Inflammatory macrophage treated with lipopolysaccharide for 1 hour (primary cell): ENCODE results near the gene CD58.
"Not testable (repeated sequence)": the region's sequence is repeated elsewhere in the genome, so short reads cannot be mapped to it uniquely, and the experiment has no call there.

Source experiments
- DNase-seq, 2 donors: peaks; one replicate each; pipeline ENCODE4 v3.0.0-alpha.2; 2020 to 2022

Gene CD58

GRCh38 chr1:116591951-116592605 lies 21.3 kb upstream of the CD58 start:
- DNase-seq = not testable (repeated sequence)

- not testable (repeated sequence) for DNase-seq
These were observed 20.5 kb upstream of the CD58 start for GRCh38 chr1:116591006-116591950.

GRCh38 chr1:116590359-116591005 lies 19.7 kb upstream of the CD58 start:
- DNase-seq = not testable (repeated sequence)

GRCh38 chr1:116589101-116589735 lies 18.4 kb upstream of the CD58 start:
- not testable (repeated sequence) for DNase-seq

GRCh38 chr1:116587501-116588227 lies 16.8 kb upstream of the CD58 start:
- DNase-seq = peak in 1 of 2 donors; percentile 48

- DNase-seq = peak; percentile 22 to 73
These were observed 15.9 kb upstream of the CD58 start for GRCh38 chr1:116586741-116587143.

- no peak for DNase-seq
These were observed 15.1 kb upstream of the CD58 start for GRCh38 chr1:116585886-116586285.

GRCh38 chr1:116581323-116581885 lies 10.6 kb upstream of the CD58 start:
- DNase-seq = no peak

GRCh38 chr1:116580446-116581322 lies 9.9 kb upstream of the CD58 start:
- no peak for DNase-seq

- DNase-seq = no peak
These were observed 8.5 kb upstream of the CD58 start for GRCh38 chr1:116579259-116579875.

GRCh38 chr1:116578581-116578980 lies 7.8 kb upstream of the CD58 start:
- no peak for DNase-seq

GRCh38 chr1:116577759-116578314 lies 7.0 kb upstream of the CD58 start:
- DNase-seq = no peak

GRCh38 chr1:116574581-116575291 lies 3.9 kb upstream of the CD58 start:
- peak; percentile 50 to 90 for DNase-seq

- DNase-seq = no peak
These were observed 2.7 kb upstream of the CD58 start for GRCh38 chr1:116573431-116574095.

- DNase-seq = no peak
These were observed 2.1 kb upstream of the CD58 start for GRCh38 chr1:116572771-116573430.

- DNase-seq = no peak
These were observed 1.3 kb upstream of the CD58 start for GRCh38 chr1:116572099-116572498.

GRCh38 chr1:116571215-116571919 lies 541 bp upstream of the CD58 start:
- peak; percentile 75 to 88 for DNase-seq
